GM18502 (cell line): ENCODE data around the gene NEFH.

ENCODE experiments used
- ATAC-seq: cut with Tn5 transposase; IDR thresholded peaks from one replicate; pipeline ENCODE4 v1.9.1; 2021; ENCODE audit warnings: mild to moderate bottlenecking; ENCODE audit not compliant: unreplicated experiment, poor library complexity

NEFH gene

DNA sequence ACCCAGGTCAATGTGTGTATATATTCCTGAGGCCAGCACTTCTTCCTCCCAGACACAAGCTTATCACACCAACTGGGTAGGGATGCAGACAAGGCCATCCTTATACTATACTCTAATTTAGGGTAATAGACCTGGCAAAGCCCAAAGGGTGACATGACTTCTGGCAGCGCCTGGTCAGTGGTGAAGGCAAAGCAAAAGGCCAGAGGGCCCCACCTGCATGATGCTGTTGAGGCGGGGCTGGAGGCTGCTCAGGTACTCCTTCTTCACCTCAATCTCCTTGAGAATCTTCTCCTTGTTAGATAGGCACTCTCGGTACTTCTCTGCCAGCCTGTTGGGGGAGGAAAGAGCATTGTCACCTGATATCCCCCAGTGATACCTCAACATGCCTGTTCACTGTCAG, 56.4 kb downstream of the NEFH start:
- ATAC-seq = no peak

DNA sequence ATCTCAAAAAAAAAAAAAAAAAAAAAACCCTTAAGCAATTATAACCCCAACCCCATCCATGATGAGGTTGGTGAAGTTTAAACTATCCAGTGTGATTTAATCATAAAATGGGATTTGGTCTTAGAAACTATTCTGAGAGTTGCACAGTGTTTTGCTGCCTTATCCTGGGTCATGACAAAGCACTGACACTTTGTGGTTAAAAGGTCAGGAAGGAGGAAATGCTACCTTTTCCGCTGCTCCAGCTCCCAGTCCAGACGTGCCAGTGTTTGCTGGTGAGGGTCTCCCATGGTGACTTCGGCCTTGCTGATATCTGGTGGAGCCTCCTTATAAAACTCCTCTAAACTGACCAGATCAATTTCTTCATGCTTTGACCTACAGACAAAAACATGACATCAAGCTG, 59.1 kb downstream of the NEFH start:
- no peak for ATAC-seq
